ENCODE results near the gene TENM3.

The TENM3 gene

DNA sequence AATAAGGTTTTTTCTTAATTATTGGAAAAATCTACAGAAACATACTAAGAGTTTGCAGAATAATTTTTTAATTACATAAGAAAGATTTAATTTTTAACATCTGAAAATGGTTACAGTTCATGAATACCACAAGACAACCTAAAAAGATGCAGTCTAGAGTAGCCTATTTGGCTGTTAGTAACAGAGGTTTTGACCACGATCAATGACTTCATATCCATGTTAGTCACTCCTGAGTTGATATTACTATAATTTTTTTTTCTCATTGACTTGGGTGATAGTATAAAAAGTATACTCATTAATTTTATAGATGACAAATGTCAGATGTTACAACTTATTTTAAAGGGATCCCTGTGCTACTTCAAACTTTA lies 401.5 kb downstream of the TENM3 start:
- no peak for DNase-seq

DNA sequence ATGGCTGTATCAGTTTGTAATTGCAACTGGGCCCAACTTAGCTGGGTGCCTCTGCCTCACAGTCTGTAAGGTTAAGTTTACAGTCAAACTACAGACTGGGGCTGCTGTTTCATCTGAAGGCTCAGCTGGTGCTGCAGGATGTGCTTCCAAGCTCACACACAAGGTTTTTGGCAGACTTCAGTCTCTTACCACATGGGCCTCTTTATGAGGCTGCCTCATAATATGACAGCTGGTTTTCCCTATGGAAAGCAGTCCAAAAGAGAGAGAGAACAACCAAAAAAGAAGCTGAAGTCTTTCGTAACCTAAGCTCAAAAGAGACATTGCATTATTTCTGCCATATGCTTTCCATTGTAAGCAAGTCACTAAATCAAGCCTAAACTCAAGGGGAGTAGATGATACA lies 402.3 kb downstream of the TENM3 start:
- no peak for DNase-seq

GRCh38 chr4:182647646-182648300 lies 404.6 kb downstream of the TENM3 start:
- no peak for DNase-seq

DNA sequence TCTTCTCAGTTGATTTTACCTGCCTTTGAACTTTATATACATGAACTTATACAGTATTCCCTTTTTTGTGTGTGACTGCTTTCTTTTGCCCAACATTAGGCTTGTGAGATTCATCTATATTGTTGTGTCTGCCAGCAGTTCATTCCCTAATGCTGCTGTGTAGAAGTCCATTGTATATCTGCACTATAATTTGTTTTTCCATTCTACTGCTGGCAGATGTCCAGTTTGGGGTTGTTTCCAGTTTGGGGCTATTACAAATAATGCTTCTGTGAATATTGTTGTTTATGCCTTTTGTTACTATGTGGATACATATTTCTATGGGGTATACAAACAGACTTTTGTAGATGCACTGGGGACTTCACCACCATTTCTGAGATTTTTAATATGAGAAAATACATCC lies 405.6 kb downstream of the TENM3 start:
- no peak for DNase-seq

- DNase-seq = no peak
Observed at GRCh38 chr4:182649698-182650477, 406.7 kb downstream of the TENM3 start.

- peak; percentile 45 for DNase-seq
Observed at GRCh38 chr4:182653596-182653995, 410.4 kb downstream of the TENM3 start.

GRCh38 chr4:182655340-182655739 lies 412.1 kb downstream of the TENM3 start:
- peak; percentile 11 for DNase-seq

DNA sequence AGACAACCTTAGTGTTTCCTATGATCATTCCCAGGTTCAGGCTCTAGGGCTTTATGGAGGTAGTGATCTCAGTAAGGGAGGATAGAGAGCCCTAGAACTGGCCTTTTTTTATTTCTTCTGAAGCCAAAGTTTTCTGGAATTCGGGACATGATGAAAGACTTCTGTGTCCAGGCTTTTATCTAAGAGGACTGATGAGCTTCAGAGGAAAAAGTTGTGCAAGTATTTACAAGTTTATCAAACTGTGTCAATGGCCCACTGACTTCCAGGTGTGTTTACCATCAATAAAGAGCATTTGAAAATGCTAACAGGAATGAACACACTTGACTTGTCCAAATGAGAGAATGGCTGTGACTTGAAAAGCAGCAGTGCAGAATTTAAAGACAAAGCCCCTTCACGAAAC lies 419.3 kb downstream of the TENM3 start:
- DNase-seq = no peak

- DNase-seq = no peak
Observed at GRCh38 chr4:182671231-182671630, 428.0 kb downstream of the TENM3 start.

DNA sequence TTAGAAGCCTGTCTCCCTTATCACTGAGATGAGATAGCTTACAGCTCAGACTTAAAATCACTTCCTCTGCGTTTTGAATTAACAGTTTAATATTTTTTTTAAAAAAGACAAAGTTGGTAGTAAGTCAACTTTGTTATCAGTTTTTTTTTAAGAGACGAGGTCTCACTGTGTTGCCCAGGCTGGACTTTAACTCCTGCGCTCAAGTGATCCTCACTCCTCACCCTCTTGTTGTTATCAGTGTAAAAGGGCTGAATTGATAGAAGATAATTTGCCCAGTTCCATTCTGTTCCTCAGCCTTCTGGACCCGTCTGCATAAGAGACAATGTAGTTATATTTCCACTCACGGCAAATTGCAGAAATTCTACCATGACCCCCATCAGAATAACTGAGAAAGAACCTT lies 428.5 kb downstream of the TENM3 start:
- DNase-seq = no peak

DNA sequence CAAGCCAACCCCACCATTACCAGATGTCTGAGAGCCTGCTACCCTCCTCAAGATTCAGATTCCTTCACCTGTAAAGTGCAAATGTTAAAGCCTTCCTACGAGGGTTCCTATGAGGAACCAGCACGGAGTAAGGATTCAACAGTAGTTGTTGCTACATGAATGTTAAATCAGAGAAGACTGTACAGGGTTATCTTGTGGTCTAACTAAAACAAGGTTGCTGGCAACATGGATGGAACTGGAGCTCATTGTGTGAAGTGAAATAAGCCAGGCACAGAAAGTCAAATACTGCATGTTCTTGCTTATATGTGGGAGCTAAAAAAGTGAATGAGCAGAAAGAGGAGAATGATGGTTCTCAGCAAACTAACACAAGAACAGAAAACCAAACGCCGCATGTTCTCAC lies 435.4 kb downstream of the TENM3 start:
- DNase-seq = no peak

GRCh38 chr4:182679533-182679932 lies 436.3 kb downstream of the TENM3 start:
- DNase-seq = no peak

DNA sequence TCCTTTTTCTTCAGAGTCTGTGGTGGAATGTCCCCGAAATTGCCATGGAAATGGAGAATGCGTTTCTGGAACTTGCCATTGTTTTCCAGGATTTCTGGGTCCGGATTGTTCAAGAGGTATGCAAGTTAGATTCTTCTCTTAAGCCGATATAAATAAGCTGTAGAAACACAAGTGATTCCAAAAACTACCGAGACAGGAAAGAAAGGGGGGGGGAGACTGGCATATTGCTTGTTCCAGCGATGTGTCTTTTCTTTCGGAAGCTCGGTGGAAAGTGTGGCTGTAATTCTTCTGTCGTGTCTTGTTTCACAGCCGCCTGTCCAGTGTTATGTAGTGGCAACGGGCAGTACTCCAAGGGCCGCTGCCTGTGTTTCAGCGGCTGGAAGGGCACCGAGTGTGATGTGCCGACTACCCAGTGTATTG lies 437.0 kb downstream of the TENM3 start:
- no peak for DNase-seq

- DNase-seq = no peak
Observed at GRCh38 chr4:182683661-182684060, 440.5 kb downstream of the TENM3 start.

DNA sequence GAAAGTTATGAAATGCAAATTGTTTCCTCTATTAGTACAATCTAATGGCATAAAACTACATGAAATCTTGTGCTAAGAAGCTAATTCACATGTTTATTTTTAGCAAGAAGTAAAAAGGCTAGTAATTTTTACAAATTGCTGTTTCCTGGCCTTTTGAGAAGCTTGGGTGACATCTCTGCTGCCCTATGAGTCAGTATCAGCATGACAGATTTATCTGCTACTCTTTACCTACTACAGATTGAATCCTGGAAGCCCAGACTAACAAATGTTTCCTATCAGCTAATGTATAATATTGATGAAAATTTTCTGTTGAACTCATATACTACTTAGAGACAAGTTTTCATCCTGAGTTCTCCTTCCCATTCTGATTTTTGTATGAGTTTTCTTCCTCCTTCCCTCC lies 441.6 kb downstream of the TENM3 start:
- no peak for DNase-seq

DNA sequence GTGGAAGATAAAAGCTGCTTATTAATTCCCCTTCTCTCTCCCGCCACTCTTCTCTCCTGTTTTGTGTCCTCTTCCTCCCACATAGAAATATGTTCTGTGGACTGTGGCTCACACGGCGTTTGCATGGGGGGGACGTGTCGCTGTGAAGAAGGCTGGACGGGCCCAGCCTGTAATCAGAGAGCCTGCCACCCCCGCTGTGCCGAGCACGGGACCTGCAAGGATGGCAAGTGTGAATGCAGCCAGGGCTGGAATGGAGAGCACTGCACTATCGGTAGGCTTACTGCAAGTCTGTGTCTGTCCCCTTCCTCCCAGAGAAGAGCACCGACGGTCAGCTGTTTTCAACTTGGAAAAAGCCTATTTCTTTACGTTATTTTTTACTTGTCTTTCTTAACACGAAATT lies 444.9 kb downstream of the TENM3 start:
- no peak for DNase-seq

DNA sequence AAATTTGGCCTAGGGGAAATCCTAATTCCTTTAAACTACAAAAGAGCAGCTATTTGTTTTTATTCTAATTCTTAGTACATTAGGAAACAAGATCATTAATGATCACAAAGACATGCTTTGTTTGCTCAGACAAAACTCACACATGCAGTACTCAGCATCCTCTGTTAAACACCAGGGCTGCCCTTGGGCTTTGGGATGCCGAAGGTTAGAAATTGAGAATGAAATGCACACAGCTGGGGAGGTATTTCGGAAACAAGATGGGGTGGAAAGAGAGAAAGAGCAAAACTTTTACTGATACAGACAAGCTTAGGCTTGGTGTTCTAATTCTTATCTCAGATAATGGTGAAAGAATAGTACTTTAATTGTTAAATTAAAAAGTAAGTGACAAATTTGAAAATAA lies 451.3 kb downstream of the TENM3 start:
- no peak for DNase-seq

- DNase-seq = no peak
Observed at GRCh38 chr4:182695009-182695408, 451.8 kb downstream of the TENM3 start.

DNA sequence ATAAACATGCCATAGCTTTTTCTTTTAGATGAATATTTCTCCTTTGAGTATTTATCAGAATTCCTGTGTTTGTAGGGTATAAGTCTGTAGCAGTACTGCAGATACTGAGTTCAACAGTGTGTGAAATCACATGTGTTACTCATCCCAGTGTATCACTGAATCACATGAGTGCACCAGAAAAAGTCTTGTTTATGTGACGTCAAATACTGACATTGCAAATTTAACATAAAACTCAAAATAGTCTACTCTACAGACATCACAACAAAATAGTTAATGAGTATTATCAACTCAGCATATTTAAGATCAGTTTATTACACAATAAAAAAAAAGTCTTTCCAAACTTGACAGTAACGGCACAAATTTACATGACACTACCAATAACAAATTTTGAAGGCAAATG lies 452.6 kb downstream of the TENM3 start:
- DNase-seq = no peak

DNA sequence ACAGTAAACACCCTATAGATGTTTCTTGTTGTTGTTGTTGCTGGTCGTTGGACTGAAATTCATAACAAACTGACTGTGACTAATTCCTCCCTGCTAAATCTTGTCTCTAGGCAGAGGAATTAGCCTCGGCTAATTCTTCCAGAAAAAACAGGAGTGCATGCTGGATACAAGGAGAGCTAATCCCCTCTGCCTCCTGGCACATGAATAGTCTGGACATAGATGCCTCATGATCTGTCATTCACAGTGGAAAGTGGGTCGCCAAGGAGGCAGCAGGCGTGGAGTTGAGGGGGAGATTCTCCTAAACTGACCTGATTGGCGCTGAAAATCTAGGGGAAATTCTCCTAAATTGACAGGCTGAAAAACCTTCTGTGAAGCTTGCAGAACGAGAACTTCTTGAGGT lies 453.9 kb downstream of the TENM3 start:
- no peak for DNase-seq

DNA sequence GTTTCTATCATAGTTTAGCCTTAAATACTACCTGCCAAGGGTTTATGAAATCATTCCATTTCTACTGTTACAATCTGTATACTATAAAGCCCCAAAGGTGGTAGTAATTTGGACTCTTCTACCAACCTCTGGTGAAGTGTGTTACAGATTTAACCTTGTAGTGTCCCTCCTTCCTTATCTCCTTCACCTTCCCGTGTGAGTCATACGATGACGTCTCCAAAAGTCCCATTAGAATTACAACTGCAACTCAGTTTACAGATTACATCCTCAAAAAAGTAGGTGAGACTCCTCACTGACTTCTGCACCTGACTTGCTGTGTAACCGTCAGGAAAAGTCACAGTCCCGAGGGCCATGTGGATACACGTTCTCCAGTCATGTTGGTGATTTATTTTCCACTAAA lies 455.0 kb downstream of the TENM3 start:
- DNase-seq = no peak

DNA sequence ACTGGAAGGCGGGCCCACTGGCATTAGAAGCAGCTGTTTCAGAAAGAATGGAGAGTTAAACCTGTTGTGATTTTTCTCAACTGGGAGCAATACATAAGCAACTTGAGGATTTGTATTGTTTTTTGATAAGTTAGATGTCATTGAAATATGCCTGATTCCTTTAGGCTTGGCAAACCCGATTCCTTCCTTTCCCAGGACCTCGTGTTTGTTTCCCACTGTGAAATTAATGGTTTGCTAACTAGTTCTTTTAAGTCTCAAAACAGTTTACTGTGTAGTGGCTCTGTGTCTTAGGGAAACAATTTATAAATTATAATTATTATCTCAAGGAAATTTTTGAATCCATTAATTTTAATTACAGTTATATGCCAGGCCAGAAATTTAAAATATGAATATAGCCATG lies 456.0 kb downstream of the TENM3 start:
- no peak for DNase-seq

DNA sequence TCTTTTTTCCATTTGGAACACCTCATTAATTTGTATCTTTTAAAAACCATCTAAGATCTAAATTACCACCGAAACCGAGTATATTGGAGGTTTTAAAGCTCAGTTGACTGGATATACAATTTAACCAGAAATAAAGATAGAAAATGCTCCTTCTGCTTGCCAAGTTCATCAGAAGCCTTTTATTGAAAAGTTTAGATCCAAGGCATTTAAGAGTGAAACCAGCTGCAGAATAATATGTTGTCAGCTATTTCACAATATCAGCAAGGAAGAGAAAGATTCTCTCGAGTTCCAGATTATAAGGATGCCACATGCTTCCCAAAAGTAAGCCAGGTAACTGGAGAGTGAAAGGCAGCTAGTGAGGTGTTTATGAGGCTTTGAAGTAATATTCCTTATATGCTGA lies 456.6 kb downstream of the TENM3 start:
- DNase-seq = no peak

DNA sequence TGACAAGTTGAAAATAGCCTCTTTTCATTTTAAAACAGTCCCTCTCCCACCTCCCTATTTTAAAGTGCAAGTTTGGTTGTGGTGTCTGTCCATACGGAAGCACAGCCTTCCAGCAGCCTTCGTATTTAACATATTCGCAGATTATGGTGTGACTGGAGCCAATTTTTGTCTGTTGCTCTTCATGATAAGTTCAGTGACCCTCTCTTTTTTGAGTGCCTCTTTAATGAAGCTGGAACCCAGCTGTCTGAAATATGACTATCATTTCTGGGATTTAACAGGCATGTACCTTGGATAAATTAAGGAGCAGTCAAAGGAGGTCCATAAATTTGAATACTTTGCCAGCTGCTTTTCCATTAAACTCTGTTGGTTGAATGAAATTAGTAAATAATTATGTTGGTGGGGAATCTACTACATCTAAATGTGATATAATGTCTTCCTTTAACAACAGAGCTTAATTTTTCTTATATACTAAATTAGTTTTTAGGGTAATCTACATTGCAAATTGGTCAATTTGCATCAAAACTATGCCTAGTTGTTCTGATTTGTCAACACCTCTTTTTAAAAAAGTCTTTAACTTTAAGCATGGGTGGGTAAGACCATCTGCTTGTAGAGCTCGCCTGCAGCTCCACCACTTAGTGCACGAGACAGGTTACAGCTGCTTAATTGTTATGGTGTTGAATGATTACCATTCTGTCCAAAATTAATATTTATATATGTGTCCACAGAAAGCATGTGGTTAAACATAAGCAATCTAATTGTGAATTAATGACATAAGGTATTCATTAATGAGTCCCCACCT lies 457.4 kb downstream of the TENM3 start:
- DNase-seq = no peak

All from NCI-H1048 (cell line).